Neural cell (in vitro differentiated cells): ENCODE results near the gene AQP12A.

Source experiments
- POLR2AphosphoS5 ChIP-seq: IDR thresholded peaks from 2 replicates; pipeline ENCODE4 v1.6.1; 2012
- TF ChIP-seq, protein P1 (sequence below): fragments of 450-650 bp; IDR thresholded peaks from 2 replicates; pipeline ENCODE4 v1.5.1; 2014; ENCODE audit warnings: antibody characterized with exemption, mild to moderate bottlenecking, moderate library complexity; ENCODE audit not compliant: poor library complexity, severe bottlenecking

DNA sequence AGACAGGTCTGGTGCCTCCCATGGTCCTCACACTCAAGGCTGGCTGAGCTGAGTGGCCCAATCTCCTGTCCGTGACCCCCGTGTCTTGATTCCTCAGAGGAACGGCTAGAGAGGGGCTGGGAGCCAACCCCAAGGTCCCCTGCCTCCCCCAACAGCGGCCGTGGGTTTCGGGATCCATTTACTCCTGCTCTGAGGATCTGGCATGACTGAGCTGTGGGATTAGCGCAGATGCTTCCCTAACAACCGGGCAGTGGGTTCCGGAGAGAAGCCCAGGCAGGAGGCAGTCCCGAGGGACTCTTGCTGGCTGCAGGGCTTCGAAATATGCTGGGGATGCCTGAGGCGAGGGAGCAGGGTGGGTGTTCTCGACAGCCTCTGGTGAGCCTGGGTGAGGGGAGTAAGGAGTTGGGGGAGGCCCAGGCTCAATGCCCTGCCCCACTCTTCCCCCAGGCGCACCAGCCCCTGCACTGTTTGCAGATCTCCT lies 47.5 kb upstream of the AQP12A start:
- TF ChIP-seq, protein P1, sequence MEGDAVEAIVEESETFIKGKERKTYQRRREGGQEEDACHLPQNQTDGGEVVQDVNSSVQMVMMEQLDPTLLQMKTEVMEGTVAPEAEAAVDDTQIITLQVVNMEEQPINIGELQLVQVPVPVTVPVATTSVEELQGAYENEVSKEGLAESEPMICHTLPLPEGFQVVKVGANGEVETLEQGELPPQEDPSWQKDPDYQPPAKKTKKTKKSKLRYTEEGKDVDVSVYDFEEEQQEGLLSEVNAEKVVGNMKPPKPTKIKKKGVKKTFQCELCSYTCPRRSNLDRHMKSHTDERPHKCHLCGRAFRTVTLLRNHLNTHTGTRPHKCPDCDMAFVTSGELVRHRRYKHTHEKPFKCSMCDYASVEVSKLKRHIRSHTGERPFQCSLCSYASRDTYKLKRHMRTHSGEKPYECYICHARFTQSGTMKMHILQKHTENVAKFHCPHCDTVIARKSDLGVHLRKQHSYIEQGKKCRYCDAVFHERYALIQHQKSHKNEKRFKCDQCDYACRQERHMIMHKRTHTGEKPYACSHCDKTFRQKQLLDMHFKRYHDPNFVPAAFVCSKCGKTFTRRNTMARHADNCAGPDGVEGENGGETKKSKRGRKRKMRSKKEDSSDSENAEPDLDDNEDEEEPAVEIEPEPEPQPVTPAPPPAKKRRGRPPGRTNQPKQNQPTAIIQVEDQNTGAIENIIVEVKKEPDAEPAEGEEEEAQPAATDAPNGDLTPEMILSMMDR = no peak
- no peak for TF ChIP-seq POLR2AphosphoS5
